K562 (cell line): Measurements from ENCODE around the gene MAP4K1. TPM values are rescaled to one million over a fixed set of nuclear protein-coding genes. Genes with fewer than 3 reads are reported as not detected.

ENCODE experiments used
- ATAC-seq: fragments of 200-7000 bp; cut with Tn5 transposase; 3 replicates; pipeline ENCODE4 v1.9.1; 2020; ENCODE audit warnings: moderate library complexity
- BruUV-seq: library from RNA; stranded (reverse); fragments of 400-500 nt; replicated peaks from 2 replicates; lab custom pipeline; 2021; lab: Mats Ljungman, UMichigan
- CTCF ChIA-PET: fragments of 300-600 bp; formaldehyde crosslinking; extraction: SDS; loops from one replicate; lab custom pipeline; 2021; ENCODE audit warnings: low intra/inter-chr PET ratio; lab: Yijun Ruan, JAX
- POLR2A ChIA-PET: fragments of 300-600, 350-650 bp; sonication (Branson Sonifier 250); formaldehyde crosslinking; extraction: SDS; loops from one replicate; lab custom pipeline; 2021; ENCODE audit warnings: antibody characterized with exemption, inconsistent platforms; lab: Yijun Ruan, JAX
- DNase-seq, 4 experiments: peaks; one replicate each; pipeline versions ENCODE4 v3.0.0 to v3.0.0-alpha.2; 2011 to 2018; ENCODE audit warnings: low spot score in 3 of 4, mixed read lengths in 3 of 4; ENCODE audit errors: extremely low read depth in 1 of 4
- FAIRE-seq: peaks from 2 replicates; lab custom pipeline; 2011; peaks lifted over from hg19 to GRCh38; lab: Jason Lieb, UNC
- H2AFZ ChIP-seq: 2 replicates; pipeline ENCODE4 v1.6.0; 2011; ENCODE audit warnings: low read depth, low read length, control low read depth, inconsistent platforms
- H3K27ac ChIP-seq: fragments of 200-600 bp; 3 replicates; pipeline ENCODE4 v1.8.0; 2011; ENCODE audit warnings: low read depth, mild to moderate bottlenecking, control low read depth, inconsistent platforms, low read length, moderate library complexity, mixed read lengths; ENCODE audit errors: extremely low read depth
- H3K27me3 ChIP-seq, 2 experiments: fragments of 300-600 bp in 1 of 2; 2 replicates in 1 of 2; 3 replicates in 1 of 2; pipeline versions ENCODE4 v1.6.0 to v1.8.0; 2011; ENCODE audit warnings: inconsistent platforms in 2 of 2, low read length in 2 of 2, mild to moderate bottlenecking in 1 of 2, mixed read lengths in 1 of 2, moderate library complexity in 1 of 2; ENCODE audit not compliant: control insufficient read depth in 2 of 2, insufficient read depth in 2 of 2
- H3K36me3 ChIP-seq: fragments of 300-600 bp; 3 replicates; pipeline ENCODE4 v1.8.0; 2011; ENCODE audit warnings: mild to moderate bottlenecking, low read length, inconsistent platforms; ENCODE audit not compliant: control insufficient read depth, insufficient read depth
- H3K4me1 ChIP-seq, 2 experiments: fragments of 200-600 bp in 1 of 2; replicated peaks in 1 of 2; 2 replicates in 1 of 2; 3 replicates in 1 of 2; pipeline versions ENCODE4 v1.5.1 to v1.8.0; 2011; ENCODE audit warnings: inconsistent platforms in 2 of 2, low read length in 2 of 2, mild to moderate bottlenecking in 1 of 2, mixed read lengths in 1 of 2, moderate library complexity in 1 of 2; ENCODE audit not compliant: control insufficient read depth in 2 of 2, insufficient read depth in 2 of 2
- H3K4me2 ChIP-seq: 2 replicates; pipeline ENCODE4 v1.6.1; 2011; ENCODE audit warnings: low read length, control low read depth, inconsistent platforms, mixed read lengths; ENCODE audit not compliant: insufficient read depth
- H3K4me3 ChIP-seq: fragments of 200-600 bp; sonication (generic), shearing (Covaris generic); 2 replicates; pipeline ENCODE4 v1.5.1; 2016; ENCODE audit warnings: control low read depth, inconsistent platforms
- H3K79me2 ChIP-seq: fragments of 200-600 bp; 3 replicates; pipeline ENCODE4 v1.8.0; 2011; ENCODE audit warnings: low read length, inconsistent platforms; ENCODE audit not compliant: control insufficient read depth, insufficient read depth
- H3K9ac ChIP-seq, 2 experiments: 2 replicates each; pipeline versions ENCODE4 v1.6.0 to v1.6.1; 2011; ENCODE audit warnings: low read depth in 2 of 2, low read length in 2 of 2, control low read depth in 1 of 2, inconsistent platforms in 1 of 2, mild to moderate bottlenecking in 1 of 2, mixed read lengths in 1 of 2; ENCODE audit not compliant: insufficient read depth in 1 of 2
- H3K9me1 ChIP-seq: one replicate; pipeline ENCODE4 v1.6.0; 2011; ENCODE audit warnings: inconsistent platforms, mild to moderate bottlenecking, low read length, moderate library complexity; ENCODE audit not compliant: control insufficient read depth, insufficient read depth
- H3K9me3 ChIP-seq: replicated peaks from 2 replicates; pipeline ENCODE4 v1.5.1; 2011; ENCODE audit warnings: low read depth, low read length, inconsistent platforms; ENCODE audit not compliant: control insufficient read depth, insufficient read depth
- H4K20me1 ChIP-seq: replicated peaks from 2 replicates; pipeline ENCODE4 v1.6.1; 2011; ENCODE audit warnings: low read length, inconsistent platforms, mixed read lengths; ENCODE audit not compliant: control insufficient read depth, insufficient read depth
- ERF ChIP-seq: fragments of 450-650 bp; formaldehyde crosslinking; IDR thresholded peaks from 2 replicates; pipeline ENCODE4 v1.4.0; 2020; ENCODE audit warnings: mild to moderate bottlenecking, mixed read lengths
- NR2C1 ChIP-seq, 2 experiments: fragments of 450-650 bp; IDR thresholded peaks; 2 replicates each; pipeline ENCODE4 v1.6.1; 2017; ENCODE audit warnings: mild to moderate bottlenecking in 2 of 2, antibody characterized with exemption in 1 of 2, inconsistent platforms in 1 of 2, missing compliant biosample characterization in 1 of 2, missing genetic modification characterization in 1 of 2
- RHOXF2B ChIP-seq: fragments of 250-450 bp; sonication (Bioruptor Pico); conservative IDR thresholded peaks from 2 replicates; pipeline ENCODE4 v1.5.1; 2021
- ZFP36 ChIP-seq: fragments of 150-350 bp; IDR thresholded peaks from 2 replicates; pipeline ENCODE4 v1.6.1; 2018; ENCODE audit warnings: low read length, low read depth; ENCODE audit not compliant: partially characterized antibody
- ZNF121 ChIP-seq: sonication (generic); formaldehyde crosslinking; conservative IDR thresholded peaks from 2 replicates; pipeline ENCODE4 v1.8.0; 2022; ENCODE audit warnings: missing genetic modification reagents
- WGBS: fragments of 100-300 bp; shearing (Covaris generic); methylation state at CpG from one replicate; pipeline ENCODE4 v1.1.6; 2016; ENCODE audit warnings: low coverage, mixed read lengths; ENCODE audit not compliant: insufficient coverage; ENCODE audit errors: missing lambda C conversion rate; 5-methylcytosine and 5-hydroxymethylcytosine counted together
- in situ Hi-C: fragments of 300-500 bp; cut with MboI; formaldehyde crosslinking; loops from 4 replicates; pipeline ENCODE4 v1.15.0; 2018; ENCODE audit warnings: inconsistent platforms, mixed read lengths
- intact Hi-C: fragments of 100-400 bp; cut with micrococcal nuclease; formaldehyde crosslinking; loops from 2 replicates; pipeline ENCODE4 v1.14.2; 2022
- polyA plus RNA-seq, 8 experiments: library from polyadenylated mRNA; depleted of rRNA in 4 of 8; stranded (reverse) in 5 of 8; unstranded in 3 of 8; fragments of >200 nt; fragmentation: Nextera tagmentation in 2 of 8; fragmentation: Illumina TruSeq in 1 of 8; extraction: Ambion mirVana in 2 of 8; extraction: Trizol in 1 of 8; gene quantifications; 2 replicates each; pipeline versions ENCODE4 v1.2.1 to v1.2.3, GENCODE V29; 2011 to 2014; ENCODE audit warnings: inconsistent platforms in 1 of 8, missing spikeins in 1 of 8
- total RNA-seq, 7 experiments: library from RNA; depleted of rRNA in 6 of 7; stranded (reverse); fragments of >200 nt in 6 of 7; fragmentation: Illumina TruSeq in 2 of 7; extraction: Trizol in 2 of 7; gene quantifications; 2 replicates each; pipeline versions ENCODE4 v1.2.1 to v1.2.3, GENCODE V29; 2011 to 2021; ENCODE audit warnings: low replicate concordance in 1 of 7

The MAP4K1 gene
- total and polyA plus RNA-seq, 9 of the 15 experiments (the other 6 are each of a cell fraction or from before 2014, with no cell fraction given), result 0.14 to 3.2 (median 0.73) TPM; not detected in 1

DNA sequence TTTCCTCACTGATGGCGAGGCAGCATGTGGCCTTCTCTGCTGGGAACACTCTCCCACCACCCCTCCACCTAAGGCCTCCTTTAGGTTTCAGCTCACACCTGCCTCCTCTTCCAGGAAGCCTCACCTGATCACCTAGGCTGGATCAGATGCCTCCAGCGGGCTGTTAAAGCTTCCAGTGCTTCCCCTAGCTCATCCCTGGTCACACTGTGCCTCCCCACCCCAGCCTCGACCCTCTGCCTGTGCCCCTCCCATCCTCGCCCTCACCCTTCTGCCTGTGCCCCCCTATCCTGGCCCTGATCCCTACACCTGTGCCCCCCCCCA lies 33.8 kb downstream of the MAP4K1 start:
- in situ Hi-C loops, result no loop called here
- H3K27me3 ChIP-seq, result no peaks in the 10 kb centered on the region
- no peaks in the 10 kb centered on the region for H3K36me3 ChIP-seq
- WGBS, result 11% methylated on average over 2 of the region's 4 CpGs
- H3K79me2 ChIP-seq, result no peaks in the 10 kb centered on the region
- DNase-seq, result no peak
- no peak overlapping the region for H3K9ac ChIP-seq
- intact Hi-C loops, result no loop called here
- peaks cover 0 to 4% of the 10 kb centered on the region in 2 experiments; a peak in 1 of 5 replicates for H3K4me1 ChIP-seq
- no peak overlapping the region for H3K27ac ChIP-seq
- no peak overlapping the region for H3K4me3 ChIP-seq
- ChIA-PET CTCF (no interaction called here), POLR2A (no interaction called here)
- TF ChIP-seq ERF (CRISPR knock-in tag) (no peak), ZFP36 (peak; percentile 78), NR2C1 (IDR thresholded peaks at IDR 0.05) (no peak), NR2C1 (tag; IDR thresholded peaks at IDR 0.05) (no peak)
- no peak overlapping the region for H3K4me2 ChIP-seq
- no TSS peak for BruUV-seq
- no peaks in the 10 kb centered on the region for H4K20me1 ChIP-seq
- H3K9me1 ChIP-seq, result no peaks in the 10 kb centered on the region
- ATAC-seq, result no peak
- no peaks in the 10 kb centered on the region for H3K9me3 ChIP-seq
- FAIRE-seq, result no peak
- H2AFZ ChIP-seq, result no peak overlapping the region

GRCh38 chr19:38583219-38583984 lies 34.4 kb downstream of the MAP4K1 start:
- intact Hi-C loops, result no loop called here
- no peak overlapping the region for H3K9ac ChIP-seq
- BruUV-seq, result no TSS peak
- WGBS, result 55% methylated on average over 11 of the region's 14 CpGs
- no peak overlapping the region for H2AFZ ChIP-seq
- H3K4me2 ChIP-seq, result no peak overlapping the region
- no peaks in the 10 kb centered on the region for H4K20me1 ChIP-seq
- no peaks in the 10 kb centered on the region for H3K9me3 ChIP-seq
- POLR2A ChIA-PET, result no interaction called here
- H3K36me3 ChIP-seq, result no peaks in the 10 kb centered on the region
- no peak overlapping the region for H3K27ac ChIP-seq
- H3K27me3 ChIP-seq, result no peaks in the 10 kb centered on the region
- 0 out of 3 replicates have a peak, but pooled peaks have one; percentile 23 for ATAC-seq
- TF ChIP-seq RHOXF2B (CRISPR knock-in tag), result no peak
- TF ChIP-seq ZNF121 (CRISPR knock-in tag), result 0 out of 2 replicates have a peak, but pooled peaks have one; percentile 16
- CTCF ChIA-PET, result no interaction called here
- no peak for FAIRE-seq
- H3K4me3 ChIP-seq, result no peak overlapping the region
- H3K4me1 ChIP-seq, result peaks cover 0 to 4% of the 10 kb centered on the region in 2 experiments; a peak in 1 of 5 replicates
- in situ Hi-C loops, result no loop called here
- no peaks in the 10 kb centered on the region for H3K79me2 ChIP-seq
- H3K9me1 ChIP-seq, result no peaks in the 10 kb centered on the region
- DNase-seq, result no peak
